ENCODE data around the gene TBC1D22A.

Gene TBC1D22A

GRCh38 chr22:46935506-46936377, 173.3 kb downstream of the TBC1D22A start:
- no peak overlapping the region for H3K4me3 ChIP-seq (ENCODE audit: low read length)
- TF ChIP-seq ZNF274 (IDR thresholded peaks at IDR 0.05; ENCODE audit: low read depth, low read length) = no peak

- TF ChIP-seq ZNF274 (IDR thresholded peaks at IDR 0.05; ENCODE audit: low read depth, low read length) = no peak
- H3K4me3 ChIP-seq (ENCODE audit: low read length) = no peak overlapping the region
These were observed 174.0 kb downstream of the TBC1D22A start for GRCh38 chr22:46936378-46936903.

GRCh38 chr22:46937185-46937584, 174.7 kb downstream of the TBC1D22A start:
- H3K4me3 ChIP-seq (ENCODE audit: low read length) = no peak overlapping the region
- no peak for TF ChIP-seq ZNF274 (IDR thresholded peaks at IDR 0.05; ENCODE audit: low read depth, low read length)

GRCh38 chr22:46937939-46938338, 175.5 kb downstream of the TBC1D22A start:
- no peak for TF ChIP-seq ZNF274 (IDR thresholded peaks at IDR 0.05; ENCODE audit: low read depth, low read length)

GRCh38 chr22:46941968-46942798, 179.7 kb downstream of the TBC1D22A start:
- no peak overlapping the region for H3K4me3 ChIP-seq (ENCODE audit: low read length)
- no peak for TF ChIP-seq ZNF274 (IDR thresholded peaks at IDR 0.05; ENCODE audit: low read depth, low read length)

More at GRCh38 chr22:46937939-46938338, 175.5 kb downstream of the TBC1D22A start:
- no peak overlapping the region for H3K4me3 ChIP-seq (ENCODE audit: low read length)

- H3K4me3 ChIP-seq (ENCODE audit: low read length) = no peak overlapping the region
- no peak for TF ChIP-seq ZNF274 (IDR thresholded peaks at IDR 0.05; ENCODE audit: low read depth, low read length)
These were observed 180.6 kb downstream of the TBC1D22A start for GRCh38 chr22:46942799-46943785.

GRCh38 chr22:46945481-46945880, 183.0 kb downstream of the TBC1D22A start:
- no peak for TF ChIP-seq ZNF274 (IDR thresholded peaks at IDR 0.05; ENCODE audit: low read depth, low read length)
- no peak overlapping the region for H3K4me3 ChIP-seq (ENCODE audit: low read length)

GRCh38 chr22:46946383-46946962, 184.0 kb downstream of the TBC1D22A start:
- H3K4me3 ChIP-seq (ENCODE audit: low read length) = no peak overlapping the region
- no peak for TF ChIP-seq ZNF274 (IDR thresholded peaks at IDR 0.05; ENCODE audit: low read depth, low read length)

- TF ChIP-seq ZNF274 (IDR thresholded peaks at IDR 0.05; ENCODE audit: low read depth, low read length) = no peak
- H3K4me3 ChIP-seq (ENCODE audit: low read length) = no peak overlapping the region
These were observed 185.2 kb downstream of the TBC1D22A start for GRCh38 chr22:46947516-46948257.

GRCh38 chr22:46948411-46949144, 186.1 kb downstream of the TBC1D22A start:
- TF ChIP-seq ZNF274 (IDR thresholded peaks at IDR 0.05; ENCODE audit: low read depth, low read length) = no peak
- H3K4me3 ChIP-seq (ENCODE audit: low read length) = no peak overlapping the region

- no peak for TF ChIP-seq ZNF274 (IDR thresholded peaks at IDR 0.05; ENCODE audit: low read depth, low read length)
- H3K4me3 ChIP-seq (ENCODE audit: low read length) = no peak overlapping the region
These were observed 188.9 kb downstream of the TBC1D22A start for GRCh38 chr22:46951350-46951749.

GRCh38 chr22:46951973-46952372, 189.5 kb downstream of the TBC1D22A start:
- TF ChIP-seq ZNF274 (IDR thresholded peaks at IDR 0.05; ENCODE audit: low read depth, low read length) = no peak

More at GRCh38 chr22:46951973-46952372, 189.5 kb downstream of the TBC1D22A start:
- no peak overlapping the region for H3K4me3 ChIP-seq (ENCODE audit: low read length)
